Stimulated activated CD4-positive, alpha-beta T cell treated with anti-CD3 and anti-CD28 coated beads, TNF-alpha, amount 100 ng/mL, for 1 hour (primary cell): ENCODE data around the gene CMTM8.
A peak's percentile ranks its signal among the peaks of the same experiment; 100 is the strongest.

Experiments used
- DNase-seq, 3 donors: peaks; one replicate each; pipeline ENCODE4 v3.0.0-alpha.2; 2020; ENCODE audit warnings: low read depth in 3 of 3, low spot score in 1 of 3

CMTM8 gene

GRCh38 chr3:32276279-32276841 lies 37.9 kb downstream of the CMTM8 start:
- no peak for DNase-seq

GRCh38 chr3:32278714-32279113 lies 40.2 kb downstream of the CMTM8 start:
- no peak for DNase-seq

DNA sequence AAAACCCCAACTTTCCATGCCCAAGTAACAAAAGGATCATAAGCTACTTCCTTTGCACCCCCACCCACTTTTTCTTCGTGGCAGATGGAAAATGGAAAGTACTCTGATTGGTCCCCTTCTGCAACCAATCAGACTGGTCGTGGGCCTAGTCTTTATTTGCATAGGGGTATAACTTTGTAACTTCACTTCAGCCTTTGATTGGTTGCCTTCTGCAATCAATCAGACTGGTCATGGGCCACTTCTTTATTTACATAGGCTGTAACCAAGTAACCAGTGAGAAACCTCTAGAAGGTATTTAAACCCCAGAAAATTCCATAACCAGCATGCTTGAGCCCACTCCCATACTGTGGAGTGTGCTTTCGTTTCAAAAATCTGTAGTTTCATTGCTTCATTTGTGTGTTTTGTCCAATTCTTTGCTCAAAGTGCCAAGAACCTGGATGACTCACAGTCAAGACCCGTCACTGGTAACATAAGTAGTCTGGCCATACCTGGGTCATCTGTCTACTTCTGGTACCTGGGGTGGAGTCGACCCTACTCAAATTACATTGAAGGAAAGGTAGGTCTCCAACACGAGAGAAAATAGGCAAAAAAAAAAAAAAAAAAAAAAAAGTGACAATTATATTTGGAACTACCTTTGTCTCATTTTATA lies 41.9 kb downstream of the CMTM8 start:
- no peak for DNase-seq

DNA sequence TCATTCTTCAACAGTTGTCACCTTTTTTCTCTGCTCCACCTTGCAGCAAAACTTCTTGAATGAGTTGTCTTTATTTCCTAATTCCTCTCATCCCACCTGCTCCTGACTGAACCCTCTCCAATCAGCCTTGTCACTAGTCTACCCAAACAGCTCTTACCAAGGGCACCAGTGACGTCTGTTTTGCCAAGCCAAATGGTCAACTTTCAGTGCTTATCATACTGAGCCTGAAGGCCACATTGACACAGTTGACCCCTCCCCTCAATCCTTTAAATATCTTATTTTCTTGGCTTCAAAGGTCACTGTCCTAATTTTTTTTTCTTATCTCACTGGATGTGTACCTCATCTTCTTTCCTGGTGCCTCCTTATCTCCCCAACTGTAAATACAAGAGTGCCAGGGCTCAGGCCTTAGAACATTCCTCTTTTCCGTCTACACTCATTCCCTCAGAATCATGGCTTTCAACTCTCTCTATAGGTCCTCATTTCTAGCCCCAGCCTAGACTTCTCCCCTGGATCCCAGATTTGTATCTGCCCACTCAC lies 43.2 kb downstream of the CMTM8 start:
- no peak for DNase-seq

DNA sequence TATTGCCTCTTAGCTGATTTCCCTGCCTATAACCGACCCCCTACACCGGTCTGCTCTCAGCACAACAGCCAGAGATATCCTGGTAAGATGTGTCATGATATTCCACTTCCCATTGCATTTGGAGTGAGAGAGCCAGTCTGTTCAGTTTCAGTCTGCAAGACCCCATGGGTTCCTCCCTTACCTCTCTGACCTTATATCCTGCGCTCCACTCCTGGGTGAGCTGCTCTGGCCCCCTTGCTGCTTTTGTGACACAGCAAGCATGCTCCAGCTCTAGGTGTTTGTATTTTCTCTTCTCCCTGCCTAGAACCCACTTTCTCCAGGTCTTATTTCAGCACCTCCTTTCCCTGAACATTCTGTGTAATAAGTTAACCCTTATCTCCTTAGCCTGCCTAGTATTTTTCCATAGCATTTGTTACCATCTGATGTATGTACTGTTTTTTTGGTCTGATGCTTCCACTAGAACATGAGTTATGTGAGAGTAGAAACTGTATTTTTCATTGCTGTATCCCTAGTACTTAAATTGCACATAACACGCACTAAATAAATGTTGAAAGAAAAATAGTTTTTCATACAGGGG lies 44.2 kb downstream of the CMTM8 start:
- no peak for DNase-seq

GRCh38 chr3:32283304-32283703 lies 44.8 kb downstream of the CMTM8 start:
- no peak for DNase-seq

GRCh38 chr3:32284443-32285212 lies 46.1 kb downstream of the CMTM8 start:
- DNase-seq, result no peak

- no peak for DNase-seq
Observed at GRCh38 chr3:32285891-32286290, 47.4 kb downstream of the CMTM8 start.

GRCh38 chr3:32288819-32289218 lies 50.3 kb downstream of the CMTM8 start:
- no peak for DNase-seq

GRCh38 chr3:32290619-32291018 lies 52.1 kb downstream of the CMTM8 start:
- no peak for DNase-seq

DNA sequence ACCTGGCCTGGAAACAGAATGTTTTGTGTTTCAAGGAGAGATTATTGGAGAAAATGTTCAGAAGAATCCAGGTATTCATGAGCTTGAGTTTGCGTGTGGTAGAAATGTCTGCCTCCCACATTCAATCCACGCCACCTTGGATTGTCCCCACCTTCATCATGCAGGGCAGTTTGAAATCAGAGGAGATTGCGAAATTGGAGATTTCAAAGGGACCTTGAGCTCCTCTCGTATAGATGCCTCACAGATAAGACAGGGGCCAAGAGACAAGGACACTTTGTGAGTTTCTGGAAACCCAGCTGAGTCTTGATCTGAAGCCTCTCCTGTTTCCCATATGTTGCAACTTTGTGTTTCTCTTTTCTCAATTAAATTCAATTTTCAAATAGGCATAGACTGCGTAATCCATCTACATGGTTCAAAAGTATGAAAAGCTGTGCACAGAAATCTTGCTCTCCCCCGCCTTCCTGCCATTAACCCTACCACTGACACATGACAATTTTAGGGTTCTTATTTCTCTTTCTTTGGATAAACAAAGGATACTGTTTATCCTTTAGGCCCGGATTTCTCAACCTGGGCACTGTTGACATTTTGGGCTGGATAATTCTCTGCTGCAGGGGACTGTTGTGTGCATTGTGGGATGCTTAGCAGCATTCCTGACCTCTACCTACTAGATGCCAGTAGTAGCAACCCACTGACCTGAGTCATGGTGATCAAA lies 53.8 kb downstream of the CMTM8 start:
- no peak for DNase-seq

DNA sequence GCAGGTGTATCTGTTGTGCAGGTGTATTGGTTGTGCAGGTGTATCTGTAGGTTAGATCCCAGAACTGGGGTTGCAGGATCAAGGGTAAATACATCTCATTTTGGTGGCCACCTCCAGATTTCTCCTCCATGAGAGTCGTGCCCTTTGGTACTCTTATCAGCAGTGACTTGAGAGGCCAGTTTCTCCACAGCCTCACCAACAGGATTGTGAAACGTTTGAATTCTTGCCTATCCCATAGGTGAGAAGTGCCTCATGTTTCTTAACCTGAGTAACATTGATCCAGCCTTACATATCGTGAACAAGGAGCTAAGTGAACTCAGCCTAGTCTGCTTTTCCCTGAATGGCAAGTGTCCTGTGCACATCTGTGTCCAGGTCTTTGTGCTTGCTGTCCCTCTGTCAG lies 55.4 kb downstream of the CMTM8 start:
- DNase-seq, result no peak

DNA sequence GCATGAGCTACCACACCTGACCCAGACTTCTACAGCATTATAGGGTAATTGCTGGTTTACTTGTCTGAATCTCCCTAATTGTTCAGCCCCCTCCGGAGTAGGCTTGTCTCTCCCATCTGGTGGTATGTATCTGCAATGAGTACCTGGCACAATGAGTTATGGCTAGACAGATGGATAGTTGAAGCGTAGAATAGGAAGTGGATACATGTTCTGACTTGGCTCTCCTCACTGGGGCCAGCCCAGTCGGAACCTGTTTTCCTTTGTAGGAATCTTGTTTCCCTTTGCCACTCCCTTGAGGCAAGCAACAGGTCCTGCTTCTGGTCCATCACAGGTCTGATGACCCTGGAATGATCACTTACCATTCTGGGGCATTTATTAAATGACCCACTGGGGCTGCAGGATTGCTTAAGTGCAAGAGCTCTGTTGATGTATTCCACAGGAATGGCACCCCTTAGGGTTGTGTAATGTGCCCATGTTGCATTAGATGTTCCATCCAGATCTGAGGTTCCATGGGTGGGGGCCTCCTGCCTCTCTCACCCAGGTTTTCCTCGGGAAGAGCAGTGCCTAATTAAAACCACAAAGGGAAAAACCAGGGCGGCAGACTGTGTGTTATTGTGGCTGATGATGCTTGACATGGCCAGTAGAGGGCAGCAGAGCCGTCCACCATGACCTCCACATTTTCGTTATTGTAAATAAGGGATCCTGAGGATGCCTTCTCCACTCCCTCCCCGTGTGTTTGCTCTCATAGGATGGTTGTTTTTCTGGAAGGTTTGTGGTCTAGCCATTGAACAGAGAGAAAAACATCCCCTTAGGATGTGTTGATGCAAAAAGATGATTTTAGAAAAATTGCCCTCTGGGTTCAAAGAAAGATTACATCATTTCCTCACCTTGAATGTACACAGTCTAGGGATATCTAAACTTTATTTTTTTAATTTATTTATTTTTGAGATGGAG lies 58.0 kb downstream of the CMTM8 start:
- DNase-seq, result peak; percentile 23 to 46 (median 37)

DNA sequence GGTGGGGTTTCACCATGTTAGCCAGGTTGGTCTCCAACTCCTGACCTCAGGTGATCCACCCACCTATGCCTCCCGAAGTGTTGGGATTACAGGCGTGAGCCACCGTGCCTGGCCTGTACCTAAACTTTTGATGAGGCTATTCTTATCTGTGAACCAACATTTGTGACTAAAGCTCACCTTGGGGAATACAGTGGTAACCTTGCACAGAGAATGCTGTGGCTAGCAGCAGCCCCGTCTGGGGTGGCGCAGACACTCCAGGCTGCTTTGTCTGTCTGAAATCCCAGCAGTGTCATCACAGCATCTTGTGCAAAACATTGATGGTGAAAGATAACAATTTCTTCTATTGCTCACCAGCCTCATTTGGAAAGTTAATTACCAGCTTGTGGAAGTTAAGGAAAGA lies 58.9 kb downstream of the CMTM8 start:
- DNase-seq, result peak in 2 of 3 donors; percentile 36 to 46

DNA sequence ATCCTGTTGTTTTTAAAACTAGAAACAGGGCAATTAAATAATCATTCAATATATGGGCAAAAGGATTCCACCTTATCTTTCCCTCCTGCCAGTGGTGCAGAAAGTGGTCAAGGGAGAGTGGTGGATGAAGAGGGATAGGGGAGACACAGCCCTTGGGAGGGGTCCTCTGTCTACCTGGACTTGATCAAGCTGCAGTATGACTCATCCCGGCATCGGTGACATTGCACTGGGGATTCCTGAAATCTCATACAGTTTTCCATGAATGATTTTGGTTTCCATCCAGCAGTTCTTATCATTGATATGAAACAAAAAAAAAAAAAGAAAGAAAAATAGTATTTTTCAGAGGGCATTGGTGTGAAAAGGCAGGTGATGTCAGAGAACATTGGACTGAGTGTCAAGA lies 62.9 kb downstream of the CMTM8 start:
- DNase-seq, result no peak

GRCh38 chr3:32302601-32303398 lies 64.3 kb downstream of the CMTM8 start:
- no peak for DNase-seq

GRCh38 chr3:32303399-32303747 lies 64.9 kb downstream of the CMTM8 start:
- no peak for DNase-seq

DNA sequence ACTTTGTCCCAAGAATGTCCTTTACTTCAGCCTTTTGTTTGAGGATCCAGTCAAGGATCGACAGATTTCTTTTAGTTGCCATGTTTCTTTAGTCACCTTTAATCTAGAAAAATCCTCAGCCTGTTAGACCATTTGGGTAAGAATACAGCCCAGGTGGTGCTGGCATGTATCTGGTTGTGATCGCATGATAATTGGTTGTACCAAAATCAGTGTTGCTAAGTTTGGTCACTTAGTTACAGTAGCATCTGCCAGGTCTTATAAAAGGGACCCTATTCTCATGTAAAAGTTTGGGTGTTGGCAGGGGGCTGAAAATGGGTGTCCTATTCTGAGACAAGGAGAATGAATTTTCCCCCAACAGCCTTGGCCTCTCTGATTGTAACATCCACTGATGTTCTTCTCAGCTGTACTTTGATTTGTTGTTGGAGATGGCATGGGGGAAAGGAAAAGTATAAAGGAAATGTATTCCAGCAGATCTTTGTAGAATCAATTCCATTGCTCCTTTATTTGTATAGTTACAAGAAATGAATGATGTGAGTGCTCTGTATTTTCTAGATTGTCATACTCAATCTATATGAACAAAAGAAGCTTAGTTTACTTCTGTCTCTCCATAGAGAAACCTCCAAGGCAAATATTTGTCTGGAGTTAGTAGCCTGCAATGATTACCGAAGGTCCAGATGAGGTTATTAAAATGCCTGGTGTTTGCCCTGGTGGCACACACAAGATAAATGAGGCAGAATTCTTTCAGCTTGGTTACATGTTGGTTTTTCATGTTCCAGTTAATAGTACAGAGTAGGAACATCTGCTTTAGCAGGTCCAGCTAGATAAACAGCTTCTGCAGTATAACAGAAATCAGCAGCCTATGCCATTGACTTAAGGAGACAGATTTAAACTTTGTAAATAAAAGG lies 65.7 kb downstream of the CMTM8 start:
- no peak for DNase-seq
